Stimulated activated CD8-positive, alpha-beta memory T cell treated with anti-CD3 and anti-CD28 coated beads, Interleukin-4, amount 100 ng/mL, for 1 hour (primary cell): Measurements from ENCODE around the gene RIIAD1.

Experiments used
- DNase-seq, 2 donors: peaks; one replicate each; pipeline ENCODE4 v3.0.0-alpha.2; 2020; ENCODE audit warnings: low read depth in 2 of 2, low spot score in 1 of 2

Gene RIIAD1

DNA sequence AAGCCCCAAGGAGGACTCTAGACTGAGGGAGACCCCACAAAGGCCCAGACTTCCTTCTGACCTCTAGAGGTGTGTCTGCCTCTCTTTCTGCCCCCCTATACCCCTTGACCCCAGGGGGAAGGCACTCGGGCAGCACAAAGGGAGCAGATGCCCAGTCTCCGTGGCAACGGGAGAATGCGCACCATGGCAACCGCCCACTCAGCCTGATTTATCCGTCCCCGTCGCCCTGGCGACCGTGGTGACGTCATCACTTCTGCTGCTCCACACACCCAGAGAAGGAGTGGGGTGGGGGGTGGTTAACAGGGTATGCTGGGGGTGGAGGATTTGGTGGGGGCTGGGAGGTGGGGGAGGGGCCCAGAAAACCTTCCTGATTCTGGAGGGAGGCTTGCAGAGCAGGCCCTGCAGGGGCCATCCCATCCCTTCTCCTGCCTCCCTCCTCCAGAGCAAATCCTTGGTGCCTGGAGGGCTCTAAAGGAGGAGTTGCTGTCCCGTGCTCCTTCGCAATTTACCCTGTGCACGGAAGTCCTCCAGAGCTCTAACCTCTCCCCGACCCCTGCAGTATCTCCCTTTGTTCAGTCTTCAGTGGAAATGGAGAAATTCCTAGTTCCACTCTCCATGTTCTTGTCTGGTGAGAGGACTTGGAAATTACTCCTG is 11.0 kb upstream of the RIIAD1 start:
- DNase-seq: no peak

DNA sequence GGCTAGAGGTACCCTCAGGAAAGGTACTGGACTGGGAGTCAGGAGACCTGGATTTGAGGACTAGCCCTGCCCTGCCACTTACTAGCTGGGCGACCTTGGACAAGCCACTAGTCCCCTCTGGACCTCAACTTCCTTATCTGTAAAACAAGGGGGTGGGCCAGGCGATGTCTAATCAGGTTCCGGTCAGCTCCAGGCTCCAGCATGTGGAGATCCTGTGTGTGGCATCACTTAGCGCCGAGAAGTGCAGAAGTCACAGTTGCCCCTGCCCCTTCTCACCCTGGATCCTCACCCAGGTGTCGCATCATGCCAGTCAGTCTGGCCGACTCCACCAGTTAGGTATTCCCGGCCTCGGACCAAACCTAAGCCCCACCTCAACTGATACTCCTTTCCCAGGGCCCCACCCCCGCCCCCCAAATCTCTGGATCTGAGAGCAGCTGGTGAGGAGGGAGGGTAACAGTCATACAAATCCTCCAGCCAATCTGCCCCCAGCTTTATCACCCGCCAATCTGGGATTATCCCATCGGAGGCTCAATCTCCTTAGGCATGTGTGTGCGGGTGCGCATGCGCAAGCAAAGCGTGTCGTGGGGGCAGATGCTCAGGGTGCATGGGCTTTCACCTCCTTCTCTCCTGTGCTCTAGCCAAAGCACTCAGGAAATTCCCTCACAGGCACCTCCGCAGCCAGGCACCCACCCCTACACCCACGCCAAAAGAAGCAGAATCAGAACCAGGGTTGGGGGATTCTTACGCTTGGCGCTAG is 10.1 kb upstream of the RIIAD1 start:
- no peak for DNase-seq

DNA sequence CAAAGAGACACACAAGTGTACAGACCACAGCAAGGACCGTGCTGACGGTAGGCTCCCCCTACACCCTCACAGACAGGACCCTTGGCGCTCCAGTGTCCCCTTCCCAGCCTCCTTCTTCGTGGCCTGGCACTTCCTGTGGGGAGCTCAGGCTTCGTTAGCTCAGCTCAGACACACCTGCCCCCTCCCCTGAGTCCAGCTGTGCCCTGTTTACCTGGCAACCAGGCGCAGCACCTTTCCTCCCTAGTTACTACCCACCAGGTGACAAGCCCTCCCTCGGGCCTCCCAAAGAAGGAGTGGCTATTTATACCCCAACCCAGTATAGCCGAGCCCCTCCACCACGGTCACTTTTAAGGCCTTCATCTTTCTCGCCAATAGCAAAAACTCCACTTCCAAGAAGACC is 9.4 kb upstream of the RIIAD1 start:
- no peak for DNase-seq

DNA sequence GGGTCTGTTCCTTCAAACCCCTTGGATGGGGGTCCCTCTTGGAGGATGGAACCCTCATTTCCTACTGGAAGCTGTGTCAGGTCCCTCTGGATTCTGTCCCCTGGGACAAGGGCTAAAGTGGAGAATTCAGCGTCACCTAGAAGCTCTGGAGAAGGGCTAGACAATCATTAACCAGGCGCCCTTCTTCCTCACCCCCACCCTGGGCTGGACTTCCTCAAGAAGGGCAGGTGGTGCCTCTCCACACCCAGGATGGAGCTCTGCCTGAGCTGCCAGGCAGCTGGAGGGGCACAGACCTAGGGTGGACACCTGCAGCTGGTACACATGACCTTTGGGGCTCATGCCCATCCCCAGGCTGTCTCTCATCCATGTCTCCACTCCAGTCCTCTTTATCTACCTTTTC is 8.3 kb upstream of the RIIAD1 start:
- no peak for DNase-seq

DNA sequence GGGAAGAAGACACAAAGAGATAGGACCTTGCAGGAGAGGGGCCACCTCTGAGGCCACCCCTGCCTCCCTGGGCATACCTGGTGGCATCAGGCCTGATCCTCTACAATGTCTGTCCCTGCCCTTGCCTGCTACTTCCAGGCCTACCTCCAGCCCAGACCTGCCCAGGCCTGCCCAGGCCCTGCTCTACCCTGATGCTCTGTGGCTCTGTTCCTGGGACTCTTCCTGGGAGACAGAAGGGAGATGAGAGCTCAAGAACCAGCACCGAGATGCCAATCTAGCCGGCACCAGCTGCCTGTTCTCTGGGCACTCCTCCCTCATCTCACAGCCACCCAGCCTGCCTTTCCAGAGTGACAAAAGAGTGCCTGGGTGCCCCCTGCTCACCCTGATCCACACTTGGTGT is 7.4 kb upstream of the RIIAD1 start:
- no peak for DNase-seq

DNA sequence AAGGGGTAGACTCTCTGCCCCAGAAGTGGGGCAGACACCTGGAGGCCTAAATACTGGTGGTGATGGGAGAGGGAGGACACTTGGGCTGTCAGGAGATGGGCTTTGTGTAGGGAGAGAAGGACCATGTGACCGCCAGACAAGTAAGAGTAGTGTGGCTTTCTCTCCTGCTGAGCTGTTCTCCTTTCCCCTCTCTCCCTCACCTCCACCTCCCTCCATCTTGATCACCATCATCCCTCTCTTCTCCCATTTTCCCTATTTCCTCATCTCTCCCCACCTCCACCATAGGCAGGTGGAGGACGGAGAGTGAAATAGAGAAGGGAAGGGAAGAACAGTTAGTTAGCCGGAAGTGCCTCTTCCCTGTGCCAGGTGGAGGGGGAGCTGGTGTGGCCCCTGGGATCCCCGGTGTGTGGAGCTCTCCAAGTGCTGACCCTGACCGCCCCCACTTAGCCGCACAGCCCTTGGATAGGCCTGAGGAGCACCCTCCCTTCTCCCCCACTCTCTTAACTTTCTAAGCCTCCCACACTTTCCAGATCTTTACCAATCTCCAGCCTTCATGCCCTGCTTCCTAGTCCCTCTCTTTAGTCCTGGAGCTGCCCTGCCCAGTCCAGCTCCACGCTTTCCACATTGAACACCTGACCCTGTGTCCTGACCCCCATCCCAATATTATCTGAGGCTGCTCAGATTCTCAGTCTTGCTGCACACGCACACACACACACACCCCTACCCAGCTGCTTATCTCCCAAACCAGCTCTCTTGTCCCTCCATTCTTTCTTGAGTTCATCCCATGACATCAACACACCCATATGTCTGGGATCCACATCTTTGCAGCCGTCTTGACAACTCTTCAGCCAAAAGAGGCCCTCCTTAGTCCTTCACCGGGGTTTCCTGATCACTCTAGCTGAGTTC is 6.2 kb upstream of the RIIAD1 start:
- no peak for DNase-seq

DNA sequence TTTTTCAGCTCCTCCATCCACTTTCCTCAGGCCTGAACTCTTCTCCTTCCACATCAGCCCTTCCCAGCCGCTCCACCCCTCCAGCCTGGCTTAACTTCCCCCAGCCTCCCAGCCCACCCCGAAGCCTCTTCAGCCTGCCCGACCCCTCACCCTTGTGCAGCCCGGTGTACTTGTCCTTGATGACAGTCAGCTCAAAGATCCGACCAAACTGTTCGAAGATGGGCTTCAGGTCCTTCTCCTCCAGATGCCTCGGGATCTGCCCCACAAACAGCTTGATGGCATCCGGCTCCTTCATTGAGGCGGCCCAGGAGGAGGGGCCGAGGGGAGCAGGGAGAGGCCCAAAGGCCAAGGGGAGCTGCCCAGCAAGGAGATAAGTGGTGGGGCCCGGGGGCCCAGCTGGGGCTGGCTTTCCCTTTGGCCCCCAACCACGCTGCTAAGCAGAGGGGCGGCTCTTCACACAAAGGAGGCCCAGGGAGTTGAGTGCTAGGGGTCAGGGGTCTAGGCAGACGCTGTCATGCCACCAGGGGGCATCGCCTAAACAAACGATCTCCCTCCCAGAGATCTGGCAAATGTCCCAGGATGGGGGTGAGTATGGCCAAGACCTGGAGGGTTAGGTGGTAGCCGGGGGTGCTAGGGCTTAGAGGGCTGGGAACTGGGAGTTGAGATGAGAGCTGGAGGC is 5.5 kb upstream of the RIIAD1 start:
- DNase-seq: no peak

DNA sequence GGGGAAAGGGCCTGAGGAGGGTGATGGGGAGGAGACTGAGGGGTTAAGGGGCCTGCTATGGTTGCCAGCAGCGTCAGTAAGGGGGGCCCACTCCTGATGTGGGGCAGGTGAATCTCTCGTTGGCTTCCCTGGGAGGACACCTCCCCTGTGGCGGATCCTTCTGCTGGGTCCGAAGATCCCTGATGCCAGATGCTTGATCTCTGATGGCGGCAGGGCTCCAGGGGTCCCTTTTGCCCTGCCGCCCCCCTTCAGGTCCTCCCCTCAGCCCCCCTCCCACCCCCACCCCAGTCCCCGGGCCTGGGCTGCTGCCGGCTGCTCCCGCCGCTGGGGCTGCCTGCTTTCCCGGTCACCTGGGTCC is 4.9 kb upstream of the RIIAD1 start:
- DNase-seq: no peak

DNA sequence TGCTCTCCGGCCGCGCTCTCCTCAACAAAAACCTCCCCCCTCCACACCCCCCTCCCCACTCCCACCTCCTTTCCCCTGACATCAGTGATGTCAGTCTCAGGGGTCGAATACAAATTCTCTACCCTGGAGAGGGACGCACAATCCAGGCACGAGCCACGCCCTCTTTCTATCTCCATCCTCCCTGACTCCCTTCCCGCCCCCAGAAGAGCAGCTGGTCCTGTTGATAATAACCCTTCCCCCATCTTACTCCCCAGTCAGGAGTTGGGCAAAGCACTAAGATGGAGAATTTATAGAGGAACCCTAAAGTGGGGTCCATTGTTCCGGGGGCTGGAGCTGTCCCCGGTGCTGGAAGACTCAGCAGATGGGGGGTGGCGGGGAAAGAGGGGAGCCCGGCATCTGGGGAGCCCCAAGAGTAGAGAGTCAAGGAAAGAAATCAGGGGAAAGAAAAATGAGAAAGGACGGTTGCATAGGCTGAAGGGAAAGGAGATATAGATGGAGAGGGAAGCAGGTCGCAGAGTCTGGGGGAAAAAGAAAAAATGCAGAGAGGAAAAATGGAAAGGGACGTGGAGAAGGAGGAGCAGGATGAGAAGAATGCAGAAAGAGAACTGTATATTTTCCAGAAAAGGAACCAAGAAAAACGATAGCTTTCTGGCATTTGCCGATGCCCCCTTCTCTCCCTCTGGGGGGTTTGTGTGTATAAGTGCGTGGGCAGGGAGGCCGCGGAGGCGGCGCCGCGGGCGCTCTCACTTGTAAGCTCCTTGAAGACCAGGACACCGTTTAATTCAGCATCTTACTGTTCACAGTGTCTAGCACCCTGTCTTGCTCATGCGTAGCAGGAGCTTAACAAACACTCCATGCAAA is 4.3 kb upstream of the RIIAD1 start, which contains the start of gene CELF3:
Gene CELF3 (minus strand): TSS at position 33 of the 861 bp plus-strand sequence. CDS start 783 bp downstream, outside the sequence.
- no peak for DNase-seq

DNA sequence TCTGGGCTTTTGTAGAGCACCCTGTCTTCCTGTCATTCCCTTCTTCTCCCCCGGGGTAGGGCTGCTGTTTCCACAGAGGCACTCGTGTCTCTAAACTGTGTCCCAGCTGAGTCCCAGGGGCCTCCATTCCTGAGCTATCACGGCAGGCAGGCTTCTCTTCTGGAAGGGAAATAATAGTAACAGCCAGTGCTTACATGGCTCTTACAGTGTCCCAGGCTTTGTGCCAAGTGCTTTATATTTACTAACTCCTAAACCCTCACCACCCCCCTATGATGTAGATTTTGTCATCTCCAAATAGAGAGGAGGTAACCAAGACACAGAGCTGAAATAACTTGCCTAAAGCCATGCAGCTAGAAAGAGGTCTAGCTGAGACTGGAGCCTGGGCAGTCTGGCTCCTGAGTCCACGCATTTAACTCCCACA is 3.3 kb upstream of the RIIAD1 start:
- no peak for DNase-seq

DNA sequence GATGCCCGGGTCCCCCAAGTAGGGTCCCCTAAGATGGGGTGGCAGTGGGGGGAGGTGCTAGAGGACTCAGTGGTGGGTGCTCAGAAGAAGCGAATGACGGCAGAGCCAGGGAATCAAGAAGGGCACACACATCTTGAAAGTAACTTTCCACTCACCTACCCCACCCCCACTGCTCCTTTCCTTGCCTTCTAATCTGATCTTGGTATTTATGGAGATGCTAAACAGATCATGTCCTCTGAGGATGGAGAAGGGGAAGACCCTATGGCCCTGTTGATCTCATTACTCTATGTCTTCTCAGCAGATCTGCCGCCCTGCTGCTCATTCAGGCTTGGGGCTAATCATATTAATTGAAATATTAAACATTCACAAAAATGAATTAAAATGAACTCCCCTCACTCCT is 2.7 kb upstream of the RIIAD1 start:
- DNase-seq: no peak

DNA sequence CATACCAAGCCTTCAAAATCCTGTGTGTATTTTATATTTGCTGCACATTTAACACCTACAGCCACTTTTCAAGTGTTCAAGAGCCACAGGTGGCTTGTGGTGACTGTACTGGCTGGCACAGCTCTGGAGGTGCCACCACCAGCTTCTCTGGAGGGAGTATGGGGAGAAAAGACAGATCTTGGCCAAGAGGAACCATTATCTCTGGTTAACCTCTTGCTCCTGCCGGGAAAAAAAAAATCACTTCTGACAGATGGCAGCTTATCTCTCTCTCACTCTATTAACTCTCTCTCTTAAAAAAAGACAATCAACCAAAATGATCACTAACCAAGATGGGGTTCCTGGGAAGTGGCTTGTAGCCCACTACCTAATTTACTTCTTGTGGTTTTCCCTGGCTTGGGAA is 1.2 kb upstream of the RIIAD1 start:
- DNase-seq: no peak

DNA sequence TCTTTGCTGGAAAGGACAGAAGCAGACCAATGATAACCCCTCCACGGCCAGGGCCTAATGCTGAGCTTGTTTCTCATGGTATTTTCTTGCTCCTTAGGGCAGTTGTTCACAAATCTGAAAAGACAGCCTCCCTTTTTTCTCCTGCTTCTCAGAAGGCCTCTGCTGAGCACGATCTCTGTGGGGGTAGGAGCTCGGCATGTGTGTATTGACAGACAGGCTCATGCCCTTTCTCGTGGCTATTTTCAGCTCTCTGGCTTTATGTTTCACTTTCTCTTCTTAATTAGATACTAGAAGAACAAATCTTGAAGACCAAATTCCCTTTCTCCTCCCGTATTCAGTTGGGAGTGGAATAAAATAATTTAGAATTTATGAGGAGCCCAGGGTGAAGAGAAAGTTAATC is 768 bp upstream of the RIIAD1 start:
- no peak for DNase-seq

DNA sequence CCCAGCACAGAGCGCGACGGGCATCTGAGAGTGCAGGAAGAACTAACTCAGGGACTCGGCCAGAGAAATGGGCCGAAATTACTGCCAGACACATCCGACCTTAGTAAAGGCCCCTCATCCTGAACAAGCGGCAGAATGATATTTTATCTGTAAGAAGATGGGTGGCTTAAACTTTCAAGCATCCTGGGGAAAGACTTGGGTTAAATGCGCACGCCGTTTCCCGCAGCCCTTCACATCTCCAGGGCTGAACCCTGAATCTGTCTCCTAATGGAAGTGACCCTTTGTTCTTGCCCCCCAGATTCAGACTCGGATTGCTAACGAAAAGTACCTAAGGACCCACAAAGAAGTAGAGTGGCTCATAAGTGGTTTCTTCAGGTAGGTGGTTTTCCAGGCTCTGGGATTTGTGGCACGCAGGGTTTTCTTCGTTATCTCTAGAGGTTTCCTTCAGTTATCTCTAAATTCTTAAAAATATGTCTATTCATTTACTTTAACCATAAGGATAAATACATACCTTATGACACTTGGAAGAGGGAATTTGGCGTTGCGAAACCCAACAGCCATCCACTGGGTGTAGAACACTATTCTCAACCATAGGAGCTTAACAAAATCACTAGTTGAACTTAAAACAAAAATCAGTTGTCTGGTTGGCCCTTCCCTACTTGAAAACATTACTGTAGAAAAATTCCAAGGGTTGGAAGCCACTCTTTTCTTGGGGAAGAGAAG is 627 bp downstream of the RIIAD1 start:
- DNase-seq: no peak

DNA sequence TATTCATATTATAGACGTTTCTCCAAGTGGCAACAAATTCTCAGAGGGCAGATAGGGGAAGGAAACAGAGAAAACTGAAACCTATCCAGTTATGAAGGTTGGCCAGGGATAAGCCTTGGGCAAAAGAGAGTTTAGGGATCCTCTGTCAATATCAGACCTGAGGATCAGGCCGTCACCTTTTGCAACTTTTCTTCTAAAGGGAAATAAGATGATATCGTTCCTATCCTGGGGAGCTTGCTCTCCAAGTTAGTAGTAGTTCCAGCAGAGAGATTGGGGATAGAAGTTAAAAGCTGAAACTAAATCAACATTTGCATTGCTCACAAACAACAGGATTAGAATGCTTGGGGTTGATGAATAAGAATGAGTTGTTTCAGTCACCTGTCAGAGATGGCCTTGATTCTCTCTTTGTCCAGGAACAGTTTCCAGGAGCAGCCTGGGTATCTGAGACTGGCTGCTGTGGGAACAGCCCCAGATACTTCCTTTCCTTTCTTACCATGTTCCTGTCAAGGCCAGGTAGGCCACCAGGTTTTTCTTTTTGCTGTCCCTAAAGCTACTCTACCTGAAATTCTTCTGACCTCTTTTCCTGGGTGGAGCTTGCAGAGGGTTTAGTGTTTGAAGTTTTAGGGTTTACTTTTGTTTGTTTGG is 2.5 kb downstream of the RIIAD1 start:
- DNase-seq: no peak

DNA sequence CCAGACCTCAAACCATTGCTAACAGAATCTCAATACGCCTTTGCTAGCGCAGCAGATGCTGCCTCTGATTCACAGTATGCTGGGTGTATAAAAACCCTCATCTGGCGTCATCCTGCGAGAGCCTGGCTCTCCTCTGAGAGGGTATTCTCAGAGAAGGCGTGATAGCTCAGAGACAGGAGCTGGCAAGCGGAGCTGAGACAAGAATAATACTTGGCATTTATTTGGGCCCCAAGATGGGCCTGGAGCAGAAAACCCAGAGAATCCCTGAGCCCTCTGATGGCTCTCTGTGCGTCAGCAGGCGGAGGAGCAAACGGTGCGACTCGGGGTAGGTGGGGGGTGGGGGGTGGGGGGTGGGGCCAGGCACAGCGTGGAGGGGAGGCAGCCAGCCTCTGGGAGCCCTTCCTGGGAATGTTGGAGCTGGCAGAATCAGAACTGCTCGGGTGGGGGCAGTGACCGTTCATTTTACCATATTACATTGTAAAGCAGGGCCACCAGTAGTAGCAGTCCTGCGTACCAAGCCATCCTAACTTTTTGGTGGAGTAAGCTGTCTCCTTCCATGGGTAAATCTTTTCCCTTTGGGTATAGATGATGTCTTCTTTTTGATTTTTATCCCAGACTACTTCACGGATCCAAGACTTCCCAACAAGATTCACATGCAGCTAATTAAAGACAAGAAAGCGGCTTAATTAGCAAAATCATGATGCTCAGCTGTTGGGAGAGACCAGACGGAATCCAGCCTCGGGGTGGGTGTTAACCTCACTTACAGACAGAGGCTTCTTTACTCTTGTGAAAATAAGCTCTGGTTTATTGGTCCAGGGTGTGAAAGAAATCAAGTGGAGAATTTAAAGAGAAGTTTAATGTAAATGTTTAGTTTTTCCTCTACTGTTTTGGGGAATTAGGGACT is 7.1 kb downstream of the RIIAD1 start:
- DNase-seq: no peak

DNA sequence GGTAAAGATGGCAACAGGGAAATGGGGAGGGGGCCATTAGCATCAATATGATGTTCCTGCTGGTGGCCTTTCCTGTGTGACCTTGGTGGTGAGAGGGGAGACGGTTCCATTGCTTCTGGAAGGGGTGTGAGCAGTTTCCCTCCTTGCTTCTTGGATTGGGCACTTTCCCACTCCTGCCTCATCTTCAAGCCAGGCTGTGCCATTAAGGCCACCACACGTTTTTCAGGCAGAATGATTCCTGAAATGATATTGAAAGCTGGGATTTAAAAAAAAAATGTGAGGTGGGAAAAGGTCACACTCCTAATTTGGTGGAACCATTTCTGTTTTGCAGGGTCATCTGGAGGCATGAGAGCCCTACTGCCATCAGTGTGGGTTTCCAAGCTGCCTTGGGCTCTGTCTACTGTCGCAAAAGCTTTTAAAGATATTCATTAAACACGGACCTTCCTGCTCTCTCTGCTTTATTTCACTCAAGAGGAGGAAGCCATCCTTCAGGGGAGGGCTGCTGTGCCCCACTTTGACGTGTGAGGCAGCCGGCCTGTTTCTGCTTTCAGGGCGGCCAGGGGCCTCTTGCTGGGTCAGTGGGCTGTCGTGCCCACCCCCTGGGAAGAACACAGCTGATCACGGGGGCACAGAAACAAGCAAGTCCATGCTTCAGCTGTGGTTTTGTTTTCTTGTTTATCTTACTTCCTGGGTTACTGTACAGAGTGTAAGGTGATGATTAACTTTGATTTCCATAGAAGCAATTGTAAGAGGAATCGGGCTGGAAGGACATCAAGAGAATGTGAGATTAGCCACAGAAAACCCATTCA is 8.0 kb downstream of the RIIAD1 start:
- no peak for DNase-seq

DNA sequence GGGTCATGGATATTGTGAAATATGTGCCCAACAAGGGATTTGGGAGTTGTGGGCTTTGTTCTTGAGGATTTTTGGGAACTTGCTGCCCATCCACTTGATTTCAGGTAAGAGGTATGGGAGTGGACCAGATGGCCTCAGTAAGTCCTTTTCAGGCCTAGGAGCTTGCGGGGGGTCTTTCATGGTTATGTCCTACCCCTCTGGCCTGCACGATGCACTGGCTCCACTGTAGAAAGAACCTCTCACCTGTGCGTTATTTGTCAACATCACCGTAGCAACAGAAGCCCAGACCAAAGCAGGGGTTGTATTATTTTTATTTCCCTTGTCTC is 8.6 kb downstream of the RIIAD1 start:
- no peak for DNase-seq
